AG04450 (cell line): ENCODE measurements around the gene TSPAN14. TPM values are rescaled to one million over a fixed set of nuclear protein-coding genes. Genes with fewer than 3 reads are reported as not detected.

Experiments used
- CTCF ChIA-PET: fragments of 300-600, 350-600 bp; formaldehyde crosslinking; extraction: SDS; loops from one replicate; lab custom pipeline; 2022; ENCODE audit warnings: antibody characterized with exemption, inconsistent platforms; lab: Charles Lee
- POLR2A ChIA-PET: fragments of 350-600 bp; formaldehyde crosslinking; extraction: SDS; loops from one replicate; lab custom pipeline; 2021; ENCODE audit warnings: antibody characterized with exemption, inconsistent platforms; lab: Yijun Ruan, JAX
- DNase-seq: peaks from one replicate; pipeline ENCODE4 v3.0.0-alpha.2; 2011; ENCODE audit warnings: low read depth, low spot score
- H3K27ac ChIP-seq: one replicate; pipeline ENCODE4 v1.5.1; 2012; ENCODE audit warnings: low read depth, low read length, control low read depth
- H3K27me3 ChIP-seq: one replicate; pipeline ENCODE4 v1.6.0; 2012; ENCODE audit warnings: low read length; ENCODE audit not compliant: control insufficient read depth, insufficient read depth
- H3K4me3 ChIP-seq: 2 replicates; pipeline ENCODE4 v1.5.1; 2011; ENCODE audit warnings: mild to moderate bottlenecking, low read depth, low read length, control low read depth
- H3K9me3 ChIP-seq: 2 replicates; pipeline ENCODE4 v1.5.1; 2012; ENCODE audit warnings: low read length; ENCODE audit not compliant: control insufficient read depth, insufficient read depth
- CTCF ChIP-seq: IDR thresholded peaks from 2 replicates; pipeline ENCODE4 v1.5.1; 2011; ENCODE audit warnings: low read depth, low read length, control low read depth, inconsistent platforms
- polyA plus RNA-seq: library from polyadenylated mRNA; depleted of rRNA; stranded (reverse); fragments of >200 nt; gene quantifications from 2 replicates; pipeline ENCODE4 v1.2.3, GENCODE V29; 2011

Gene TSPAN14
- polyA plus RNA-seq, 1 experiment: 27.3 TPM

- Histone ChIP-seq H3K9me3 (no peaks in the 10 kb centered on the region), H3K4me3 (no peak overlapping the region), H3K27me3 (no peaks in the 10 kb centered on the region), H3K27ac (no peak overlapping the region)
- no peak for DNase-seq
- no peak for TF ChIP-seq CTCF
- ChIA-PET CTCF (interaction anchor here (3.1 kb wide), 1 partner anchor 136 kb away, joined by 11 read pairs; no protein-coding TSS in a partner anchor), POLR2A (no interaction called here)
Observed at GRCh38 chr10:80526218-80526617, 72.1 kb downstream of the TSPAN14 start.

- POLR2A ChIA-PET: interaction anchor here (0.6 kb wide), 1 partner anchor 62 kb away, joined by 6 read pairs; no protein-coding TSS in a partner anchor
- no peak overlapping the region for H3K27ac ChIP-seq
- CTCF ChIA-PET: interaction anchor here (3.1 kb wide), 1 partner anchor 136 kb away, joined by 11 read pairs; no protein-coding TSS in a partner anchor
- no peaks in the 10 kb centered on the region for H3K27me3 ChIP-seq
- H3K9me3 ChIP-seq: no peaks in the 10 kb centered on the region
- H3K4me3 ChIP-seq: no peak overlapping the region
- TF ChIP-seq CTCF: no peak
- no peak for DNase-seq
Observed at GRCh38 chr10:80526742-80527141, 72.6 kb downstream of the TSPAN14 start.

- ChIA-PET CTCF (interaction anchor here (3.1 kb wide), 1 partner anchor 134 kb away, joined by 11 read pairs; no protein-coding TSS in a partner anchor), POLR2A (no interaction called here)
- no peak overlapping the region for H3K27ac ChIP-seq
- no peak overlapping the region for H3K4me3 ChIP-seq
- DNase-seq: no peak
- no peak for TF ChIP-seq CTCF
- no peaks in the 10 kb centered on the region for H3K9me3 ChIP-seq
- no peaks in the 10 kb centered on the region for H3K27me3 ChIP-seq
Observed at GRCh38 chr10:80528185-80528700, 74.1 kb downstream of the TSPAN14 start.

GRCh38 chr10:80528901-80529300 lies 74.8 kb downstream of the TSPAN14 start:
- Histone ChIP-seq H3K27me3 (no peaks in the 10 kb centered on the region), H3K9me3 (no peaks in the 10 kb centered on the region), H3K4me3 (no peak overlapping the region), H3K27ac (no peak overlapping the region)
- ChIA-PET POLR2A (no interaction called here), CTCF (interaction anchor here (3.1 kb wide), 1 partner anchor 133 kb away, joined by 11 read pairs; no protein-coding TSS in a partner anchor)
- TF ChIP-seq CTCF: no peak
- DNase-seq: no peak

- Histone ChIP-seq H3K27me3 (no peaks in the 10 kb centered on the region), H3K27ac (no peak overlapping the region), H3K9me3 (no peaks in the 10 kb centered on the region), H3K4me3 (no peak overlapping the region)
- ChIA-PET POLR2A (no interaction called here), CTCF (interaction anchor here (1.5 kb wide), 1 partner anchor 24 kb away, joined by 3 read pairs; no protein-coding TSS in a partner anchor)
- no peak for DNase-seq
- TF ChIP-seq CTCF: no peak
Observed at GRCh38 chr10:80529604-80530003, 75.5 kb downstream of the TSPAN14 start.
